Measurements from ENCODE around the gene ATG5.

GRCh38 chr6:106249658-106250057 is 75.9 kb downstream of the ATG5 start:
- TF ChIP-seq GATA2 (IDR thresholded peaks at IDR 0.05; ENCODE audit: low read depth, low read length) (no peak), GATA3 (IDR thresholded peaks at IDR 0.05; ENCODE audit: low read depth, low read length) (no peak)
